Stimulated activated CD8-positive, alpha-beta memory T cell treated with anti-CD3 and anti-CD28 coated beads, Interleukin-7, amount 100 ng/mL, for 24 hours (primary cell): Measurements from ENCODE around the gene BLID.

Experiments
- DNase-seq: peaks from one replicate; pipeline ENCODE4 v3.0.0-alpha.2; 2020; ENCODE audit warnings: low read depth

The BLID gene

DNA sequence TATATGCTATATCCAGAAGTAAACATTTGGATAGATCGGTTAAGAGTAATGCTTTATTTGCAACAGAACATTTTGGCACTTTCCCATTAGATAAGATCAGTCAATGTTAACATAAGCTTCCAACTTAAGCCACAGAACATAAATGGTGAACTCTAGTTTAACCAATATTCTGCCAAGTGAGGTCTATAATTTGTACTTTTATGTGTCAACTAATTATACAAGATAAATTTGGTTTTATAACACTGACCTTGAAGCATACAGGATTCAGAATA, 23.5 kb upstream of the BLID start:
- DNase-seq, result no peak

DNA sequence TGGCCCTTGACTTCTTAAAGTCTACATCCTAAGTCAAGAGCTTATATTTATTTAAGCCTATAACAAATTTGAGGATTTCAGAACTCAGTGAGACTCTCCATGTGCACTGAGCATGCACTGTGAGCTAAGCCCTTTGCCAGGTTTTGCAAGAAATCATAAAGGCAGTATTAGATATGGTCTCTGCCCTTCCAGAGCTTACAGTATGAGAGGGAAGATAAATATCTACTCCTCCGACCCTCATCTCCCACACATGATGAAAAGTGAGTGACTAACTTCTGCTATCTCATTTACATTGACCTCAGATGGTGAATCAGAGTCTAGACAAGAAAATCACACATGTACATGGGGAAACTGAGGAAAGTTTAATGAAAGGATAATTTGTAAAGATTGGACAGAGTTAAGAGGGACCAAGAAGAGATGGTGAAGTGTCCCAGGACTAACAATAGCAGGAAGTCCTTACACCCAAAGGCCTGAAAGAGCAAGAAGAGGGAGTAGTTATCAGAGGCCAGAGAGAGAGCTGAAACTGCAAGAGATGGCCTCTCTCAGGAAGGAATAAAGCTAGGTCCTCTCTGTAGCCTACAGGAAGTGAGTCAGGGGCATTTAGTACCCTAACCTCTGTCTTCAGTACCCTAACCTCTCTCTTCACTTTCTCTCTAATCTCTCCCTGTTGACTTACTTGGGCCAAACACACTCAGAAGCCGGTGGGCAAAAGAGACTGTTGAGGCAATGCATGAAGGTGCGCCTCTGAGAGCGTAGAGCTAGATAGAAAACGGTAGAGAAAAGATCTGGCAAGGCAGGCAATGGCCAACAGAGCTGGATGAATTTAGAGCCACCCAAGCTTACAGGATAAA, 23.0 kb upstream of the BLID start:
- DNase-seq, result no peak

DNA sequence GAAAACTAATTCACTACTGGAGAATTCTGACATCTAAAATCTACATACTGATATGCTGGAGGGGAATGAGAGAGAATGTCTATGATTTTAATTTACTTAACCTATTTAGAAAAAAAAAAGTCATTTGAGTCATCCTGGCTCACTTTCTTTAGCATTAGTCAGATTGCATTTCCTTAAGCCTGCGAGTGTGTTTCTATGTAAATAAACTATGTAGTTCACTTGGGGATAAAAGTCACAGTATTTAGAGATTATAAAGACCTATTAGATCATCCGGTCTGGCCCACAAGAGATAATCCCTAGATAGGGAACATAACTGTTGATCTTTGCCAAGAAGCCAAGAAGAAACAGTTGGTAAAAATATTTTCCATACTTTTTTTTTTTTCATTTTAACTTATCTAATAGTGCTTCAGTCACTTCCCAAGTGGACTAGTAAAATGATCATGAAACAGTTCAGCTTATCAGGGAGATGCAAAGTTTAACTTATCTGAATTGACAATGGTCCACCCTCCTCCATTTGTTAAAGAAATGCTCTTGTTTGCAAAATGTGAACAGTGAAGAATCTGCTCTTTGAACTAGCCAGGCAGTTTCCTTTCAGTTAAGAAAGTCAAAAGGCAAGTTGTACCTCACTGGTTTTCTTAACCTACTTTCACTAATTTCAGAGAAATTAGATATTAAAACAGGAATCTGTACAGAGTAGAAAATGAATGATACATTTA, 21.2 kb upstream of the BLID start:
- no peak for DNase-seq

DNA sequence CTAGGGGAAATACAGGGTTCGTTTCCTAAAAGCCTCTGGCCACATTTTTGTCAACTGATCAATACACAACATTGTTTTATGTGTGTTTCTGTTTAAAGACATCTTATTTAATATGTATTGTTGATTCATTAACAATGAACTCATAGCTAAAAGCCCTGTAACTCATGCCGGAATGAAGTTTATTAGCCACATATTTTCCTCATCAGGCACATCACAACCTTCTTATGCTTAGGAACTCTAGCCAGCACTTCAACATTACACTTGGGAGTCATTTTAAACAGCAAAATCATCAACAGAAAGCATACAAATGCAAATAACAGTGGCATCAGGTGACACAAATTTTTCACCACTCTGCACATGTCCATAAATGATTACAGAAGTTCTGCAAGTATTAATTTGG, 15.1 kb upstream of the BLID start:
- DNase-seq, result no peak

DNA sequence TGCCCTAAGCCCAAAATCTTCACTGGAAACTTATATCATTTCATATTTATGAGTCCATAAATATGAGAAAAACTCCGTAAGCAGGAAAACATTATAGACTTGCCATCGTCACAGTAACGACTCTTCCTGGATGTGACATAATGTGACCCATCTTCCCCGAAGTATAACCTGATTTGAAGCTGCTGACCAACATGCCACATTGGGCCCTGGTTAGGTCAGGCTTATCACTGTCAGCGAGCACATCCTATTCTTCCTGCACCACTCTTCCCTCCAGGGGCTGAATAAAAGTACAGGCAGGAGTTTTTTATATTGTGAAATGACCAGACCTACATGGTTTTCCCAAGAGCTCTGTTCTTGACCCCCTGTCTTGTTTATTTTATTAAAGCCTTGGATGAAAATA, 12.1 kb upstream of the BLID start:
- no peak for DNase-seq

DNA sequence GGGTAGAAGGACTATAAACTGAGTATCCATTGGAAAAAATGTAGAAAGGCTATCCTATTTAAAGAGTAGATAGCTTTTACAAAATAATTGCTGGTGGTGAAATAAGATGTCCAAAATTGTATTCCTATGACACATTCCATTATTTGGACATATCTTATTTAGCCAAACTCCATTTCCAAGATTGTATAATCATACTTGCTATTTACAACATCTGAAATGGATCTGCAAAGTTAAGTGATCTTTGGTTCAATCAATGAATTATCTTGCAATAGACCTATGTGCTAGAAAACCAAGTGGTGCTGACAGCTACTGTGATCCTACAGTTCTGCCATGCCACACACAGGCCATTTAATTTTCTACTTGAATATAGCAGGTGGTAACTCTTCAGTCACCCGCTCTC, 11.0 kb upstream of the BLID start:
- DNase-seq, result no peak

DNA sequence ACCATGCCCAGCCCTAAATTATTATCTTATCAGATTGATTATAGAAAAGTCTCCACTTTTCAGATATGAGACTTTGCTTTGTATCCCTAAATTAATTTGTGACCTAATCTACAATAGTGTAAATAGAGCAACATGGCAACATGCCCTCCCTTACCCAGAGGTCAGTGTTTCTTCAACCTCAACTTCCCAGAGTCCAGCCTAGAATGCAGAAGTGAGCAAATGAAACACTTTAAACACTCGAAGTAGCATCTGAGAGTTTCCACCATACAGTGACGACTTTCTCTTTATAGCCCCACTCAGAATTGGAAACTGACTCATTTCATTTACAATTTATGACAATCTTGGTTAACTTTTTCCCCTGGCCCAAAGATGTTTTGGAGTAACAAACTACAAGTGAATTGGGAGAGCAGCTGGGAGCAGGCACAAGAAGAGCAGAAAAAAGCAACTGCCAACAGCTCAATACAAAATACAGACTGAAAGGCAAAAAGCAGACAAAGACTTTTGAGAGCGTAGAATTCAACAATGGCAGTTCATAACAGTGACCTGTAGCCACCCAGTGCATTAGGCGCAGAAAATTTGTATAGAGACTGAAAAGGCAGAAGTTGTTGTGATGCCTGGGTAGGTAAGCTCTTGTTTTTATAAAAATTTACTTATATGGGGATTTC, 10.1 kb upstream of the BLID start:
- no peak for DNase-seq

DNA sequence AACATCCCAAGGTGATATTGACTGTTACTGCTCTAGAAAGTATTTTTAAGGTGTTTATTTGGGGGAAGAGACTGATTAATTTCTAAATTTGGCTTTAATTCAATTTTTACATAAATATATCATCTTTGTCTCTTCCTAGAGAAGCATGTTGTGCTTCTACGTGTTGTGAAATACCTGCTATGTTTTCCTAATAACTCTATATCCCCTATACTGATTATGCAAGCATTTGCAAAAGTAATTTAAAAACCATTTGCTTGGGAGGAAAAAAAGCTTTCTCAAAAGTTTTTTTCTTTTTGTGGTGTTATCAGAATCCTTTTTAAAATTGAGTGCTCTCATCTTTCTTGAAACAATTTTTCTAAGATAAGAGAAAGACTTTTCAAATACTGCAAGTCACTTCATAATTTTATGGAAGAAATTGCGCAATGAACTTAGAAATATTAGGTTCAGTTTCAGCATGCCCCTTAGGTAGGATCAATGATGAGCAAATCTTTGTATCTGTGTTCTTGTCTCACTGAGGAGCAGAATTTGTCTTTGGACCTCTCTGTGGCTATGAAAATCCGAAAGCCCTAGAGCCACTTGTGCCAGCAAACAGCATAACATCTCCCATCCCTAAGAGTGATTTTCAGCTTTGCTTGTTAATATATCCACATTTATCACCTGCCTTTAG, 7.4 kb upstream of the BLID start:
- no peak for DNase-seq

DNA sequence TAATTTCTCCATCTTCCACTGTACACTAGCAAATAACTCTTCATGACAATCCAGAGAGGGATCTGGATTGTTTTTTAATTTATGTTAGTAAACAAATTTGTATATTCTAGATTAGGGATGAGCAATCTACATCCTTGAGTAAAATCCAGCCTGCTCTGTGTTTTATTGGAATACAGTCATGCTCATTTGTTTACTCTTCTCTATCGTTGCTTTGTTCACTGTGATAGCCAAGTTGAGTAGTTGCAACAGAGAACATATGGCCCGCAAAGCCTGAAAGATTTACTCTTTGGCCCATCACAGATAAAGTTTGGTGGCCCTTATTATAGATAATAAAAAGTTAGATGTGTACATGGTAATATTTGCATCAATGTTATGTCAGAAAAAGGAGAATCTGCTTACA, 6.2 kb upstream of the BLID start:
- no peak for DNase-seq

DNA sequence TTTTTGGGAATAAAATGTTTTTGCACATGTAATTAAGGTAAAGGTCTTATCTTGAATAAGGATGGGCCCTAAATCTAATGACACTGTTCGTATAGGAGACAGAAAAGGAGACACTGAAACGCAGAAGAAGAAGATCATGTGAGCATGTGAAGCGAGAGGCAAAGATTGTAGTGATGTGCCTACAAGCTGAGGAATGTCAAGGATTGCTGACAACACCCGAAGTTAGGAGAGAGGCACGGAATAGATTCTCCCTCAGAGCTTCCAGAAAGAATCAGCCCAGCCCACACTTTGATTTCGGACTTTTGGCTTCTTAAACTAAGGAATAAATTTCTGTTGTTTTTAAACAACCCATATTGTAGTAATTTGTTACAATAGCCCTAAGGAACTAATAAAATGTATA, 4.1 kb upstream of the BLID start:
- DNase-seq, result no peak

DNA sequence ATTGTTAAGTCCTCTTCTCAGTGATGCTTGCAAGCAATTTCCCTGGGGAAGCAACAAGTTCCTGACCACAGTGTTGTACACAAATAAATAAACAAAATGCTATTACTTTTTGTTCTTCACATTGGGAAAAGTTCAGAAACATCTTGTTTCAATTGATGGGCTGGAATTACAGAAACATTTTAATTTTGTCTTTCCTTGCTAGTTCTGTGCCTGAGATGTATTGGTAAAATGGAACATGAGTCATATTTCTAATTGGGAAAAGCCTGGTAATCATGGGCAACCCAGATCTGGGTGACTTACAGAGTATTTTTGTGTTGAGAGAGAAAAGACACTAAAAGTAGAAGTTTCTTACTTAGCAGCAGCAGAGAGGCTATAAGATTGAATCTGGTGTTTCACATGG, 576 bp upstream of the BLID start:
- DNase-seq, result no peak

DNA sequence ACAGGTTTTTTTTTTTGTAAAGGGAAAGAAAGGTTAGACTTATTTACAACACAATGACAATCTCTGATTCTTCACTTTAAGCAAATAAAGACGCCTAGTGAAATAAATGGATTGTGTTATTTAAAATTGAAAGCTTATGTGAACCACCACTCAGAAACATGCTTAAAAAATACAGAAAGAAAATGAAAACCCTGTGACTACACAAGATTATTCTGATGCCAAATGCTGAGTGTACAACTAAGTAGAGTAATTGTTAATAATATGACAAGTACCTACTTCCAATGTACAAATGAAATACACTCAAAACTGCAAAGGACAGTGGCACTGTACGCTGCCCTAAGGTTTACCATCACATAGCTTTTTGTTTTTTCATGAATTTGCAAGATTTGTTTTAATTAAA, 1.0 kb downstream of the BLID start:
- DNase-seq, result no peak

DNA sequence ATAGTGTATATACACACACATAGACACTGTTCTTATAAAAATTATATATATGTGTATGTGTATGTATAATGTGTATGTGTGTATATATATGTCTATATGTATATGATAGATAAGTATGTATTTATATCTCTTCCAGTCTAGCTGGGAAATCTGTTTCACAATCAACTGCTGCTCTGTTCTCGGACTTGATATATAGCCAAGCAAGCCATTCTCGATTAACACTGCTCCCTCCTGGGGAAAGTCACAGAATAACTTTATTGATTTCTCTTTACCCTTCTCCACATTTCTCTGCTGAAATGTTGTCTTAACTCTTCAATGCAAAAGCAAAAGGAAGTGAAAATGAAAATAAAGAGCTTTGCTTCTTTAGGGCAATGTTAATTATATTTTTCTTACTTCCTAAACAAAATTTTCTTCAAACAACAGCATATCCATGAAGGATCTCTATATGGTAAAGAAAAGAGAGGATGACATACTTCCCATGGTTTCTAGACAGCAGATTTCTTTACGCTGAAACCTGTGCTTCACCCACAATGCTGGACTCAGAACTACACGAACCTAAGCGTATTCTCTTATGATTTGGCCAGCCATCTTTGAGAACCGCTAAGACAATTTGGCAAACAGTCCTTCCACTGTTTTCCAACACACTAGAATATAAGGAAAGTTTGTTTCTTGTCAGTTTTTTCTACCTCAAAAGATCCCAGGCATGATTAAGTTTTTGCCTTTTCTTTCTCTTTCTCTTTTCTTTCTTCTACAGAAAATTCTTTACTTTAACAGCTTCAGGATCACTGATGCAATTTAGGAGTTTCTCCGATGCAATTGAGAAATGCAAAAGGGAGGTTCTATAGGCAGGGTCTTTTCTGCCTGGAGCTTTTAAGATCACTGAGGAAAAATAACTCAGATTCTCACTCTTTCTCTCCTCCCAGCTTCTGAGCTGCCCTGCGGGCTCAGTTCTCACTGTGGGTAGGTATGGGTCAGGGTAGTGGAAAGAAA, 1.9 kb downstream of the BLID start:
- DNase-seq, result no peak

DNA sequence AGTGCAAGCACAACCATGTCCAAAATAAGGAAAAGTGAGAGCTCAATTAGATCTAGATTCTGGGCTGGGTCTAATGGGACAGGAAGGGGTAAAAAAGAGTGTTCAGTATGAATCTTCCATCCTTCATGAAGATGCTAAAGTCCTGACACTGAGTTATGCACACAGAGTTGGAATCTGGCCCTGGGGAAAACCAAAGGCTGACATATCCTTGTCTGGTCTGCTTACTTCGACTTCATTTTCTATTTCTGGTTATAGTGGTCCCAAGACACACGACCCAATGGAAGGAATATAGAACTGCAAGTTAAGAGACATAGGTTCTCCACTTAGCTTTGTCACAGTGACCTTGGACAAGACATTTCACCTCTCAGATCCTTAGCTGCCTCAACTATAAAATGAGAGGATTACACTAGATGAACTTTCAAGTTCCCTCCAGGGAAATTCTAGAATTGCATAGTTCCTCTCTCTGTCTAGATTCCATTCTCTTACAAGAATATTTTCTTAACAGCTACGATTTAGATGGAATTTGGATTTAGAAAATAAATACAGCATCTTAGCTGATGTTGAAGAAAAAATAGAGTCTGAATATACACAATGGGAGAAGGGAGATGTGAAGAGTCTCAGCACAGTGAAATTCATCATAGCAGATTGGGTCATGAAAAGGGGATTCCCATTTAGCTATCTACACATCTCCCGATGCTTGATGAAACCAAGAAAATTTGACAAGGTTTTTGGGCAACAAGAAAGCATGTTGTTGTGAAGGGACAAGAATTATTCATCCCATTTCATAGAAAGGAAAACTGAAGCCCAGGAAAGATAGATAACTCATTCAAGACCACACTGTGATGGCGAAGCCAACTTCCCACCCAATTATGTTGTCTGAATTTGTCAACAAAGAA, 3.3 kb downstream of the BLID start:
- DNase-seq, result no peak

DNA sequence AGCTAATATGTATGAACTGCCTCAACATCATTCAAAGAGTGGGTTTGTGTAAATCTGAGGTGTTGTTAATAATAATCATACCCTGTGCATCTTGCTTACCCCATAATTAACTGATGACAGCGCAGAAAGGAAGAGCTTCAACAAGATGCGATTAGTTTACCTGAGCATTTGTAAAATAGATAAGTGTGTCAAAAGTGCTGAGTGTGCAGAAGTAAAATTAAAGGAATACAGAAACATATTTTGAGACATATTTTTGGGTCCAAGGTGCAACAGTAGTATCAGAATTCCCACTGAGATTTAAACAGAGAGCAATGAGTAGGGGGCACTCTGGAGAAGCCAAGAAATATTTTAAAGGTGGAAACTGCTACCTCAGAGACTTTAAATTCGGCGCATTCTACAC, 6.1 kb downstream of the BLID start:
- no peak for DNase-seq

DNA sequence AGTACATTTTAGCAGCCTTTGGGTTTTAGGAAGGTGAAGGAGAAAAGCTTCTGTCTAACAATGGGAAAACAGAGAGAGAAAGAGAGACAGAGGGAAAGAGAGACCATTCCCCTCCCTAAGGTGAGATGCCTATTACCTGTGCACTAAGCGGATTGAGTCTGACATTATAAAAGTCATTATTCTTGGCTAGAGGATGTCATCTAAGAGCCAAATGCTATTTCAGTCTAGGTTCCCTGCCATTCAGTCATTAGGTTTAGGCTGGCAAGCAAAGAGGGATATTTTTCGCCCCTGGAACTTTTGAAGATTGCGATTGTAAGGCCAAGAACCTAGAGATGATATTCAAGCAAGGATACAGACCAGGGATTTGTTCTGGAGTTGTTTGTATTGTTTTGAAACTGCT, 7.2 kb downstream of the BLID start:
- no peak for DNase-seq

DNA sequence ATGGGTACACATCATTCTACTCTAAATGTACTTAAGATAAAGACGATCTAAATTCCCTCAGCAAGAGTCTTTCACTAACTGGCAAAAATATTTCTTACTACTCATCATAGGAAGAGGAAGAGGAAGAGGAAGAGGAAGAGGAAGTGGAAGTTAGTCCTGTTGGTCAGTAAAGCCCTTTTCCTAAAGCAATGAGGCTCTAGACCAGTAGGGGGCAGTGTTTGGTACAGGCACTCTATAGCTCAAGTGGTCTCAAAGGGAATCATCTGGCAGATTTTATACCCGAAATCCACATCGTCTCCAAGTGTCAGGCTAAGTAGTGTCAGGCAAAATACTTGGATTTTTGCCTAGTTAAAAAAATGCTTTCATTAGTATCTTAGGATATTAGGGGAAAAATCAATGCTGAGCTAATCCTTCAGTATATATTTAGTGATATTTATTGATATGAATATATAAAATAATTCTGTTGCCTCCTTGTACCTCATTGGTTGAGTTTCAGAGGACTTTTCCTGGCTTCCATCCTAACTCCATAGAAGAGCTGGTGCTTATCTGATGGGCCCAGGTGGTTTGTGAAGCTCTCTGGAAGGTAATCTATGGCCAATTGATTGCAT, 7.7 kb downstream of the BLID start:
- DNase-seq, result no peak

DNA sequence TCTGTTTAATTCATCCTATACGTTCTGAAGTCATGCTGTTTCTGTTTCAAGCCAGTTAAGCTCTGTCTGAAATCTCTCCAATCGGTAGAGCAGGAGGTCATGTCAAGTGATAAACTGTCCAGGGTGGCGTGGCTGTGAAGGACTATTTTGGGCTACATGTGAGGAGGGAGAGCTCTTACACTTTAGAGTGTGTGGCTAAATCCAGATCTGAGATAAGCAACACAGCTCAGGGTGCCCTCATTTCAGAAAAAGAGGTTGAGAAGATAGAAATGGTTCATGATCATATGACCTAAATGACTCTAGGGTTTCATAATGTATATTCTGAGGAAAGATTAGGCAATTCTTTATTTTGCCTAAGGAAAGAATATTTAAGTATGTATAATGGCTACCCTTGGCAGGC, 8.4 kb downstream of the BLID start:
- no peak for DNase-seq

DNA sequence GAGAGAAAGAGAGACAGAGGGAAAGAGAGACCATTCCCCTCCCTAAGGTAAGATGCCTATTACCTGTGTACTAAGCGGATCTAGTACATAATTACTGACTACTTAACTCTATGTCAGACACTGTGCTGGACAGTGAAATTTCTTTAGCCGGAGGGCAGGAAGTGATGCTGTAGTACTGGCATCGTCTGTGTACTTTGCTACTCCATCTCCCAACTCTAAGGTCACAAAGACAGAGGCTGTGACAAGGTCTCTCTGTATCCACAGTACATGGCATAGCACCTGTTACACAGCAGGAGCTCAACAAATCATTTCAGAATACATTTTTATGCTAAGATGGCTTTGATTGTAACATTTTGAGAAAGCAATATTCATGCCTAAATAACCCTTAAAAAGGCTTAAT, 9.0 kb downstream of the BLID start:
- no peak for DNase-seq

DNA sequence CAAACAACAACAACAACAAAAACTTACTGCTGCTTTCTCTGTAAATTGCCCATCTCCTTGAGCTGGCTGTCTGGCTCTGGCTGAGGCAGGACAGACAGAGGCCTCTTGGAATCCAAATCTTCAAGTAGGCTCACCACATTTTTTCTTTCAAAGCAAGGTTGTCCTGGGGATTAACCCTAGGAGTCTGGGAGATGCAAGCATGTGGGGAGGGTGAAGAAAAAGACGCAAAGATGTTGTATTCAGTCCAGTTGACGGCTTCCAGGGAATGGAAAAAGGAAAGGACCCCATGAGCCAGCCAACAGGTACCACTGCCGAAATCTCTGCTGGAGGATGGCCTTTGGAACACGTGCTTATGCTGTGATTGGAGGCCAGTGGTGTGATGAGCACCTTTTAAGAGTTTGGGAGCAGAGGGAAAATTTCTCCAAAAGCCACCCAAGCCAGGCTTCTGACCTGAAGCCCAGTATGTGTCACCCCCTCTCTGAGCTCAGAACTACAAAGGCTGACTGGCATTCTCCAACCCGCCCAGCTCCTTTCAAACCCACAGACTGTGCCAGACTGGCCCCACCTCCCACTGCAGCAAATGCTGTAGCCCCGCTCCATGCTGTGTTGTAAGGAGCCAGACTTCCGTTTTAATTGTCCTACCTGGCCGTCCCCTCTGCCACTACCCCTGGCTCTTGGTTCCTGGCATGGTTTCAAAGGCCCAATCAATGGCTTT, 10.8 kb downstream of the BLID start:
- DNase-seq, result no peak
